CD4-positive, alpha-beta T cell treated with Interferon alpha-2 for 1 hour (primary cell): ENCODE data around the gene CDCA8.
A peak's percentile ranks its signal among the peaks of the same experiment; 100 is the strongest.

Experiments
- DNase-seq, 2 donors: peaks; one replicate each; pipeline ENCODE4 v3.0.0-alpha.2; 2020 to 2022

CDCA8 gene

DNA sequence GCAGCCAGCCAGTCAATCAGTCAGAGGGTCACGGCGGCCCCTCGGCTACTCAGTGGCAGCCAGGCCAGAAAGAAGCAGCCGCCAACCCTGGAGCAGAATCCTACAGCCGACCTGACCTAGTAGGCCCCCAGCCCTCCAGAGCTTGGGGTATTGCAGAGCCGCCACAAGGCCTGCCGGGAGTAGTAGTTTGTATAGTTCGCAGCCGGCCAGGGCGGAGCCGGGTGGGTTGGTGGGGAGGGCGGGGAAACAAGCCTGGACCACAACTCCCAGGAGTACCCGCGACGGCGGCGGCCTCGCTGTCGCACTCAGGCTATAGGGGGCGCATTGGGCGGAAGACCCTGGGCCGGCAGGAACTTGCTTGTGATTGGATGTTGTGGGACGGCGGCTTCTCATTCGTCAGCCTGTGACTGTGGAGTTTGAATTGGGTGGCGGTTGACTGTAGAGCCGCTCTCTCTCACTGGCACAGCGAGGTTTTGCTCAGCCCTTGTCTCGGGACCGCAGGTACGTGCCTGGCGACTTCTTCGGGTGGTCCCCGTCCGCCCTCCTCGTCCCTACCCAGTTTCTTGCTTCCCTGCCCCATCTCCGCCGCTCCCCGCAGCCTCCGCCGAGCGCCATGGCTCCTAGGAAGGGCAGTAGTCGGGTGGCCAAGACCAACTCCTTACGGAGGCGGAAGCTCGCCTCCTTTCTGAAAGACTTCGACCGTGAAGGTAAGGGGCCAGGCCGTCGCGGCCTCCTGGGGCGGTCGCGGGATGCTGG lies at the start of gene CDCA8:
Gene CDCA8, plus strand, starts transcription at position 439 of the 756 bp plus-strand sequence. Its CDS starts 175 bp downstream, at position 614.
- peak; percentile 98 to 99 for DNase-seq

GRCh38 chr1:37647281-37647680 lies 45.0 kb upstream of the CDCA8 start:
- no peak for DNase-seq

DNA sequence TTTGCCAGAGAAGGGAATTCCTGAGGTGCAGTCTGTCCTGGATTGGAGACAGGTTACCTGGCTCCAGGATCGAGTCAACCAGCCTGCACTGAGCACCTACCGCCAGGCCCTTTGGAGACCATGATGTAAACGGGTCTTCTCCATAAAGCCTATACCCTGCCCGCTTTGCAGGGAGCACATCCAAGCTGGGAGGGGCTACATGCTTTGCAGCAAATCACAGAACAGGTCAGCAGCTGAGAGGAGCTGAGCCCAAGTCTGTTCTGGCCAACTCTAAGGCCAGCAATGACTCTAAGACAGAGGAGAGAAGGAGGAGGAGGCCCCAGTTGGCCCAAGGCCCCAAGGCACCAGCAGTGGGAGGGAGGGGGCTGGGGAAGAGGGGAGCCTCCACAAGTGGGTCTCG lies 42.1 kb upstream of the CDCA8 start:
- DNase-seq: no peak

DNA sequence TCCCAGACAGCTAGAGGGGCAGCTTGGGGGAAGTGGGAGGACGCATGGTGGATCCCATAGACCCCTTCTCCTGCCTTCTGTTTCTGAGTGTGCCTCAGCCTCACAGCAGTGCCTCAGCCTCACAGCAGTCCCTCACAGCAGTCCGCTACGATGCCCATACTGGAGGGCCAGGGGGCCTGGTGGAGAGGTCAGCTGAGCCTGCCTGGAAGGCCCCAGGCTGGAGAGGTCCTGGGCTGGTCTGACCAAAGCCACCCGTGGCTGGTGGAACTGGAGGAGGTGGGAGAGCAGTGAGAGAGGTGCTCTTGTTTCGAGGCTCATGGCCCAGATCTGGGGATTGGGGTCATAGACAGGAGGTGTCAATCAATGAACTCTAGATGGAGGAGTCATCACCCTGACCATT lies 41.6 kb upstream of the CDCA8 start:
- DNase-seq: no peak

- no peak for DNase-seq
Measured at GRCh38 chr1:37651803-37652202, 40.5 kb upstream of the CDCA8 start.

GRCh38 chr1:37652976-37653375 lies 39.3 kb upstream of the CDCA8 start:
- no peak for DNase-seq

- DNase-seq: no peak
Measured at GRCh38 chr1:37653906-37654305, 38.4 kb upstream of the CDCA8 start.

DNA sequence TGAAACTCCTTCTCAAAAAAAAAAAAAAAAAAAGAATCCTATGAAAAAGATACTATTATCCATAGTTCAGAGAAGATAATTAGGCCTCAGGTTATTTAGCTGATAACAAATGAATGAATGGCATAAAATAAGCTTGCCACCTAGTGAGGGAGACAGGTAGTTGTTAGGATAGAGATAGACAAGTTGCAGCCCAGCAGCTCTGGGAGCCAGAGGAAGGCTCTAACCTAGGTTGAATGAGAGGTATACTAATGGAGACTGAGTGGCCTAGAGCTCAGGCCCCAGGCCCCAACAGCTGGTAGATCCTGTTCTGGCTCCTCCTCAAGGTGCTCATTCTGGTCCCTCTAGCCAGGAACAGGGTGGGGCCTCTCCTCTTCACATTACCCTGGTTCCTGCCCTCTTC lies 37.0 kb upstream of the CDCA8 start:
- DNase-seq: no peak

DNA sequence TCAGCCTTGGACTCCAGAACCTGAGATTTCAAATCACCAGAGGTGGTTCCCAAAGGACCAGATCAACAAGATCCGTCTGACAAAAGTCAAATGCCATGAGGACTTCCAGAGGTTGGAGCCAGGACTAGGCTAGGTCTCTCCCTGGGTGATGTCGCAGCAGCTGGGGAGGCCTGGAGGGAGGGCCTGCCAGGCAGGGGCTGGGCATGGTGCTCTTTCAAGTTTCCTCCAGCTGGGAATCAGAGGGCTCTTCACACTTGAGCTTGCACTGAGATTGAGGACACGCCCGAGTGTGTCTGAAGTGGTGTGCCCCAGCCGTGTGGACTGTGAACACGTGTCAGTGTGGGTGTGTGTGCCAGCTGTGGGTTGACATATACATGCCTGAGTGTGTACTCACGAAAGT lies 36.3 kb upstream of the CDCA8 start:
- no peak for DNase-seq

GRCh38 chr1:37656881-37657280 lies 35.4 kb upstream of the CDCA8 start:
- DNase-seq: no peak

- no peak for DNase-seq
Measured at GRCh38 chr1:37657620-37658412, 34.5 kb upstream of the CDCA8 start.

GRCh38 chr1:37658486-37658885 lies 33.8 kb upstream of the CDCA8 start:
- DNase-seq: no peak

DNA sequence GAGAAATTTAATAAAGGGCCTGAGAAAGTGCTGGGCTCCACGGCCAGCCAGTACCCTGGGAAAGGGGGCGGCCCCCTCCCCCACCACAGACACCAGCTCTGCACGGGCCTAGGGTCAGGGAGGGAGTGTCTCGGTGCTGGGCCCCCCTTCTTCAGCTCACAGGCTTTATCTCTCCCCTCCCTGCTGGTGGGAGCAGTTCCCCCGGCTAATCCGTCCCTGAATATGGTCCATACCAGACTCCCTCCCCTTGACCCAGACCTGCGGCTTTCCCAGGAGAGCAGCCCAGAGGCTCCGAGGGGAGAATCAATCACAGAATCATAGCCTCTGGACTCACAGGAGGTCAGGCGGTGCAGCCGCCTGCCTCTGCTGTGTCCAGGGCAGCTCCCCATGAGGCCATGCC lies 31.7 kb upstream of the CDCA8 start:
- no peak for DNase-seq

DNA sequence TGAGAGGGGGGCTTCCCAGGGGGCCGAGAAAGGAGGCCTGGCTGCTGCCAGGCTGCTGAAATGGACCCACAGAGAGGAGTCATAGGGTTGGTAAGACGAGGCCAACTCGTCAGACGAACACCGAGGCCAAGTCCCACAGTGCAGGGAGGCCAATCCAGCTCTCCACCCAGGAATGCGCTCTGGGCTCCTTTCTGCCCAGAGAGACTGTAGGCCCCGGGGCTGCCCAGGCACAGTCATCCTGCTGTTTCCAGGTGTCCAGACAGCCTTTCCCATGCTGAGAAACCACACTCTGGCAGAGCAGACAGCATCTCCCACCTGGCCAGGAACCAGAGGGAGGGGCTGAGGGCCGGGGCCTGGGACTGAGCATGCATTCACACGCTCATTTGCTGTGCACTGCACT lies 30.9 kb upstream of the CDCA8 start:
- no peak for DNase-seq

DNA sequence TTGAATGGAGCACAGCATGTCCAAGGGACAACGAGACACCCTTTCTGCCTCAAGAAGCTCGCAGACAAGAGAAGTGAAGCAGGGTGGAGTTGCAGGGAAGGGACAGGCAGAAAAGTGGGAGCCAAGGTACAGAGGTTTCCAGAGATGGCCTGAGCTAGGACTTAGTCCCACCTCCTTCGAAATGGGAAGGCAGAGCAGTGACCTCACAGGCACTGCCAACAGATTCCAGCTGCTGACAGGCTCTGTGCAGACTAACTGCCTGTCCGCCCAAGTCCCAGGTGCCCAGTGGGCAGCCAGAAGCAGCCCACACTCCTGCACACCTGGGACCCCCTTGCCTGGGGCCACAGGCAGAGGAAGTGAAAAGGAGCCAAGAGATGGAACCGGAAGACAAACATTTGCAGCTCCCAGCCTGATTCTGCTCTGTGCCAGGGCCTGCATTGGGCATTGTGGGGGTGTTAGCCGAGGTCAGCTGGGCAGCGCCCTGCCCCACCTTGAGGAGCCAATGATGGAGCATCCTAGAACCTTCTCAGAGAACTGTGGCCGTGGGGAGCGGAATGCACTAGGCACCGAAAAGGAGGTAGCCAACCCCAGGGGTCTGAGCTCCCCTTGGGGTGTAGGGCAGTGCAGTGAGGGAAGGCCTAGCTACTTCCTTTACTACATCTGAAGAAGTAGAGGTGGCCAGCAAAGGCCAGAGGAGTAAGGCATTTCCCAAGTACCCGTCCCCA lies 30.1 kb upstream of the CDCA8 start:
- no peak for DNase-seq

DNA sequence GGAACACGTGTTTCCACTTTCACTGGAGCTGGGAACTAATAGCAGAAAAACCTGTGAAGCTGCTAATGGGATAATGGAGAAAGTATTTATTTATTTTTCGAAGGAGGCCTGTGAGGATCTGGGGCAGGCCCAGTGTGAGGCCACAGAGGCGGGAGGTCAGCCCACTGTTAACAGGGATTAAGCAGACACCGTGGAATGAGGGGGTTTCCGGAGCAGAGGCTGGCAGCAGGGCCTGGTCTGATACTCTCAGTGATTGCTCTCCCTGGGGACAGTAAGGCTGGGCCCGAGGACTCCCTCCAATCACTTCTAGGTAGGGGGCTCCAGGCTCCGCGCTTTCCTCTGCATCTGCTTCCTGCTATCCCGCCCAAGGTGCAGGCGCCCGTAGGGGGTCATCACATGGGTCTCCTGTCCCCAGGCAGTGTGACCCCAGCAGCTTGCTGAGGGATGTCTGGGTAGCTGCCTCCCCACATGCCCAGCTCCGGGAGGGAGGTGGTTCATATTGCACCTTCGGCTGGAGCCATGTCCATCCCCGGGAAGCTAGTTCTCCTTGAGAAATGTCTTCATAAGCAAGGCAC lies 28.8 kb upstream of the CDCA8 start:
- no peak for DNase-seq

- no peak for DNase-seq
Measured at GRCh38 chr1:37666241-37666867, 26.0 kb upstream of the CDCA8 start.

DNA sequence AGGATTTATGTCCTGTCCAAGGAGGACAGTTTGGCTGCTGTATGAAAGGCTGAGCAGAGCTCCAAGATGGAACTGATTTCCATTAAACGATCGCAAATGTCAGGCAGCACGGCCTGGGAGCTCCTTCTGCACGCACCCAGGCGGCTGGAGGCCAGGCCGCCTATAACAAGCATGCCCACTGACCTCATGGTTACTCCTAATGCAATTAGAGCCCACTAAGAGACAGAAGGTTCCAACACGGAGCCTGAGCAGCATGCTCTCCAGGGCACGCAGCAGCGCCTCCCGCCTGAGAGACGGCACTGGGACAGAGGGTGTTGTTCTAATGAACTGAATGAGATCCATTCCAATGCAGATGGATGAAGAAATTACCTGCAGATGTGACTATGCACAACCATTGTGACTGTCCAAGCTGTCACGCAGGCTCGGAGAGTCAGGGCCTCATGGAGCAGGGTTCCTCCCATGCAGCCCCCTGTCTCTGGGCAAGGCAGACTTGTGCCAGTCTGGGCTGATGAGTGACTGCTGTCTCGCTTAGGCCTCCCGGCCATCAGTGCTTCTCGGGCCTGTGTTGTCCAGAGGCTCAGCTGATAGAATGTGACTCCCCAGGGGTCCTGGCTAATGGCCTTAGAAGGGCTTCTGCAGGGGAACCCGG lies 25.2 kb upstream of the CDCA8 start:
- DNase-seq: no peak

DNA sequence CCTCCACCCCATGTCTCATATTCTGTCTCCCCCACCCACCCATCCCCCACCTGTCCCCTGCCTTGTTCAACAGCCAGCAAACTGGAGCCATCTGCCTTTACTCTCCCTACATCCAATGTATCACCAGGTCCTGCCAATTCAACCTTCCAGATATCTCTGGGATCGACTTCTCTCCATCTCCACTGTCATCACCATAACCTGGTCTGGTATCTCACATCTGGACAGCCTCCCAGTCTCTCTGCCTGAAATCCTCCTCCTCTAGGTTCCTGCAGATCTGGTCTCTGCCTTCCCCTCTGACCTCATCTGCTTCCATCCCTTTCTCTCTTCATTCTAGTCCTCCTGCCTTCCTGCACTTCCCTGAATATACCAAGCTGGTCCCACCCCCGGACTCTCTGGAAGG lies 22.2 kb upstream of the CDCA8 start:
- no peak for DNase-seq

- DNase-seq: no peak
Measured at GRCh38 chr1:37671261-37671660, 21.1 kb upstream of the CDCA8 start.

GRCh38 chr1:37672136-37672870 lies 20.0 kb upstream of the CDCA8 start:
- no peak for DNase-seq

GRCh38 chr1:37673920-37674319 lies 18.4 kb upstream of the CDCA8 start:
- DNase-seq: peak; percentile 33 to 76
